ENCODE measurements around the gene OR4D2.

OR4D2 gene

GRCh38 chr17:58172369-58173071 is 5.7 kb downstream of the OR4D2 start:
- peak in 1 of 2 donors; percentile 17 for DNase-seq (ENCODE audit: low read depth in 2 of 2)

- no peak for DNase-seq (ENCODE audit: low read depth in 2 of 2)
Measured at GRCh38 chr17:58174871-58175270, 8.1 kb downstream of the OR4D2 start.

GRCh38 chr17:58176200-58176599 is 9.4 kb downstream of the OR4D2 start:
- DNase-seq (ENCODE audit: low read depth in 2 of 2) = no peak

- DNase-seq (ENCODE audit: low read depth in 2 of 2) = no peak
Measured at GRCh38 chr17:58181796-58182195, 15.0 kb downstream of the OR4D2 start.

GRCh38 chr17:58183514-58183913 is 16.7 kb downstream of the OR4D2 start:
- no peak for DNase-seq (ENCODE audit: low read depth in 2 of 2)

- no peak for DNase-seq (ENCODE audit: low read depth in 2 of 2)
Measured at GRCh38 chr17:58184308-58184985, 17.7 kb downstream of the OR4D2 start.

GRCh38 chr17:58184986-58185761 is 18.4 kb downstream of the OR4D2 start:
- DNase-seq (ENCODE audit: low read depth in 2 of 2) = no peak

GRCh38 chr17:58186591-58186990 is 19.8 kb downstream of the OR4D2 start:
- DNase-seq (ENCODE audit: low read depth in 2 of 2) = no peak

GRCh38 chr17:58187063-58187462 is 20.3 kb downstream of the OR4D2 start:
- no peak for DNase-seq (ENCODE audit: low read depth in 2 of 2)

- DNase-seq (ENCODE audit: low read depth in 2 of 2) = no peak
Measured at GRCh38 chr17:58187675-58188074, 20.9 kb downstream of the OR4D2 start.

GRCh38 chr17:58189436-58190146 is 22.8 kb downstream of the OR4D2 start:
- no peak for DNase-seq (ENCODE audit: low read depth in 2 of 2)

- DNase-seq (ENCODE audit: low read depth in 2 of 2) = no peak
Measured at GRCh38 chr17:58191241-58191896, 24.6 kb downstream of the OR4D2 start.

GRCh38 chr17:58192612-58193011 is 25.8 kb downstream of the OR4D2 start, which contains the start of gene EPX:
EPX (plus strand) TSS chr17:58192726; CDS start chr17:58192847, 121 bp downstream.
- no peak for DNase-seq (ENCODE audit: low read depth in 2 of 2)

GRCh38 chr17:58193641-58194255 is 27.0 kb downstream of the OR4D2 start:
- no peak for DNase-seq (ENCODE audit: low read depth in 2 of 2)

- no peak for DNase-seq (ENCODE audit: low read depth in 2 of 2)
Measured at GRCh38 chr17:58195518-58196123, 28.8 kb downstream of the OR4D2 start.

- no peak for DNase-seq (ENCODE audit: low read depth in 2 of 2)
Measured at GRCh38 chr17:58196610-58197009, 29.8 kb downstream of the OR4D2 start.

GRCh38 chr17:58200024-58200633 is 33.3 kb downstream of the OR4D2 start:
- DNase-seq (ENCODE audit: low read depth in 2 of 2) = peak; percentile 55 to 61

GRCh38 chr17:58202859-58203258 is 36.1 kb downstream of the OR4D2 start:
- DNase-seq (ENCODE audit: low read depth in 2 of 2) = no peak

GRCh38 chr17:58204796-58205195 is 38.0 kb downstream of the OR4D2 start:
- DNase-seq (ENCODE audit: low read depth in 2 of 2) = no peak

GRCh38 chr17:58205936-58206335 is 39.2 kb downstream of the OR4D2 start:
- no peak for DNase-seq (ENCODE audit: low read depth in 2 of 2)
